Ammon's horn (tissue), 1 donor: ENCODE data around the gene DAP.

Experiments
- DNase-seq: peaks from one replicate; pipeline ENCODE4 v3.0.0-alpha.2; 2016; ENCODE audit warnings: low spot score

Gene DAP

GRCh38 chr5:10689391-10690081 lies 71.5 kb downstream of the DAP start:
- no peak for DNase-seq

DNA sequence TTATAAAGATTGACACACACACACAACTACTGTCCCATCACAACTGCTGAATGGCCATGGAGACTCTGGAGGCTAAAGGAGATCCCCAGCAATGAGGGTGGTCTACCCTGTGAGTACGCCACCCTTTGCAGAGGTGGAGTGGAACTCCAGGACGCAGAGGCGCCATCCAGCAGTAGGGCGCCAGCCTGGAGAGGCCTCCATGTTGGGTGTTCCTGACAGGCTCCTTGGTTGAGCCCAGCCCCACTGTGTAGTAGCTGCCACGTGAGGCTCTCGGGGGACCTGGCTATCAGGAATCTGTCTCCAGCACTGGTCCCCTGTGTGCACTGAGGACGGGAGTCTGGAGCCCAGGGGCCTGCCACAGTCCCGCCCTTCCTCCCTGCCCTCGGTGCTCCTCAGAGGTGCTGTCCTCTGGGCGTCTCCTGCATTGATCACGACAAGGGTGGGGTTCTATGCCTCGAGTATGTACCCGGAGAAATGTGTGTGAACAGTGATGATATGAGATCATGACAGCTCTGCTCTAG lies 72.3 kb downstream of the DAP start:
- no peak for DNase-seq

GRCh38 chr5:10686890-10687289 lies 74.1 kb downstream of the DAP start:
- DNase-seq: no peak

DNA sequence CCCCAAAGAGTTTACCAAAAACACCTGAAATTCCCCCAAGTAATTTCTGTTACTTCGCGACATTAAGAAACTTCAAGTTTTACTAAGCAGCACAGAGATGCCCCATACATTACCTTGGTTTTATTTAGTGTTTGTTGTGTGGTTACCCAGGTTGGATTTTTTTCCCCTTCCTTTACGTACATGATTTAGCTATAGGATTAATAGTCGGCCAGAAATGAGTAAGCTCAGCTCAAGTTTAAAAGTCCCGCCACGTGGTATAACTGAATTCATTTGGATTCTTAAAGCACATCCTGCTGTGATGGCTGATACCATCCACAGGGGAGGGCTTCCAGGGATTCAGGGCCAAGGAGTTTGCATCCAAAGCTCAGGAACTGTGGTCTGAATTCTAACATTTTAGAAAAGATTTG lies 75.9 kb downstream of the DAP start:
- DNase-seq: no peak

GRCh38 chr5:10684303-10685086 lies 76.5 kb downstream of the DAP start:
- DNase-seq: no peak

DNA sequence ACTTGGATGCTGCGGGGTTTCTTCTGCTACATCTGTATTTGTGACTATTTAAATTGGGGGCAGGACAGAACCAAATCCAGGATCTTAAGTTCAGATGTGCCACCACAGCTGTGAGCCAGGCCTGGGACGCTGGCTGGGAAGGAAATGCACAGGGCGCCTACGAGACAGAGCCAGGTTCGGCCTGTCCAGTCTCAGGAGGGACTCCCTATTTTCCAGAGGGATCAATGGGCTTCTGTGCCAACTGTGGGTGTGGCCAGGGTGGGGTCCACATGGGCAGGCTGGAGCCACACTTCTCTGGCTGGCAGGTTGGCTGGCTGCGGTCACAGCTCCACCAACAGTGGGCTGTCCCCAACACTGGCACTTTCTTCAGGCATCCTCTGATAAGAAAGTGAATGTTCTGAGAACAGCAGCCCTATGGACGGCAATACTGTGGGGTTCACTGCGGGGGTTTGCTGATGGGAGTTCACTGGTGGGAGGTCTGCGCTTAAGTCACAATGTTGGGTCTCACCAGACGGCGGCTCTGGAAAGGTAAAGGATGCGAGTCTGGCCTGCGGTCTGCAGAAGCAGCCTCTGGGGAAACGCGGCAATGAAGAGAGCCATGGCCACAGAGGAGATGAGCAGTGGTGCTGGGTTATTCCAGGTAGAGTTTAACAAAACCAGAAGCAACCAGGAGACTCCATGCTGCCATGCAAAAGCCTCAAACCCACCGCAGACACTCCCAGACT lies 78.1 kb downstream of the DAP start:
- DNase-seq: no peak

DNA sequence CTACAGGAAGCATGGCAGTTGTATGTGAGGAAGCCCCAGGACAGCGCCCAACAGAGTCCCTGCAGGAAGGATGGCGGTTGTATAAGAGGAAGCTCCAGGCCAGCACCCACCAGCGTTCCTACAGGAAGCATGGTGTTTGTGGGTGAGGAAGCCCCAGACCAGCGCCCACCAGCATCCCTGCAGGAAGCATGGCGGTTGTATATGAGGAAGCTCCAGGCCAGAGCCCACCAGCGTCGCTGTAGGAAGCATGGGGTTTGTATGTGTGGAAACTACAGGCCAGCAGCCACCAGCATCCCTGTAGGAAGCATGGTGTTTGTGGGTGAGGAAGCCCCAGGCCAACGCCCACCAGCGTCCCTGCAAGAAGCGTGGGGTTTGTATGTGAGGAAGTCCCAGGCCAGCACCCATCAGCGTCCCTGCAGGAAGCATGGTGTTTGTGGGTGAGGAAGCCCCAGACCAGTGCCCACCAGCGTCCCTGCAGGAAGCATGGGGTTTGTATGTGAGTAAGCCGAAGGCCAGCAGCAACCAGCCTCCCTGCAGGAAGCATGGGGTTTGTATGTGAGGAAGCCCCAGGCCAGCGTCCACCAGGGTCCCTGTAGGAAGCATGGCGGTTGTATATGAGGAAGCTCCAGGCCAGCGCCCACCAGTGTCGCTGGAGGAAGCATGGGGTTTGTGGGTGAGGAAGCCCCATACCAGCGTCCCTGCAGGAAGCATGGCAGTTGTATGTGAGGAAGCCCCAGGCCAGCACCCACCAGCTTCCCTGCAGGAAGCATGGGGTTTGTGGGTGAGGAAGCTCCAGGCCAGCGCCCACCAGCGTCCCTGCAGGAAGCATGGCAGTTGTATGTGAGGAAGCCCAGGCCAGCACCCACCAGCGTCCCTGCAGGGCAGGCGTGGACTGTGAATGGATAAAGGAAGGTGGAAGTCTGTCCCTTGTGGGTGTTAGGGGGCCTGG lies 79.0 kb downstream of the DAP start:
- no peak for DNase-seq

DNA sequence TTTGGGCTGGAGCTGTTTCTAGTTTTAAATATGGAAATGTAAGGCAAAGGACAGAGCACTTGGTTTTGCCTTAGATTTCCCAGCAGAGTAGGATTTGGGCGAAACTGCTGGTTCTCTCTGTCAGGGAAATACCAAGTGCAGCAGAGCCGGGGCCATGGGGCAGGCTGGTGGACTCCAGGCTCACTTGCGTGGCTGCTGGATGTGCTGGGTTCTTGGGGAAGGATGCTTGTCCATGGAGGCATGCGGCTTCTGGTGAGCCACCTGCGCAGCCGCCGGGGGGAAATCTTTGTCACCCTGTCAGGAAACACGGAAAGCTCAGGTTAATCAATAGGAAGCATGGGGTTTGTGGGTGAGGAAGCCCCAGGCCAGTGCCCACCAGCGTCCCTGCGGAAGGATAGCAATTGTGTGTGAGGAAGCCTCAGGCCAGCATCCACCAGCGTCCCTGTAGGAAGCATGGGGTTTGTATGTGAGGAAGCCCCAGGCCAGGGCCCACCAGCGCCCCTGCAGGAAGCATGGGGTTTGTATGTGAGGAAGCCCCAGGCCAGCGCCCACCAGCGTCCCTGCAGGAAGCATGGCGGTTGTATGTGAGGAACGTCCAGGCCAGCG lies 80.1 kb downstream of the DAP start:
- DNase-seq: no peak

GRCh38 chr5:10679336-10679988 lies 81.6 kb downstream of the DAP start:
- DNase-seq: no peak

DNA sequence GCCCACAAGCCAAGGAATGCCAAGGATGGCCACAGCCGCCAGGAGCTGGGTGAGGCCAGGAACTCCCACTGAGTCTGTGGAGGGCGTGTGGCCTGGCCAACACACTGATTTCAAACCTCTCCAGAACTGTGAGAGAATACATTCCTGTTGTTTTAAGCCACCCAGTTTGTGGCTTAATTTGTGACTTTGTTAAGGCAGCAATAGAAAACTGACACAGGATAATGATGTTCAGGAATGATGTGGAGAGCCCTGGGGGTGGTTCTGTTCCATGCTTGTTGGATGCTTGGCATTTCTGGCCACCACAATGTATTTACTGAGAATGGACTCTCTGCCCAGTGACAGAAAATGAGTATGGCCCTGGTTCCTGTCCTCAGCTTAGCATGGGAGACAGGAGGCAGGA lies 82.8 kb downstream of the DAP start:
- DNase-seq: no peak

- DNase-seq: no peak
Observed at GRCh38 chr5:10677533-10677932, 83.5 kb downstream of the DAP start.

GRCh38 chr5:10676946-10677345 lies 84.1 kb downstream of the DAP start:
- DNase-seq: no peak

DNA sequence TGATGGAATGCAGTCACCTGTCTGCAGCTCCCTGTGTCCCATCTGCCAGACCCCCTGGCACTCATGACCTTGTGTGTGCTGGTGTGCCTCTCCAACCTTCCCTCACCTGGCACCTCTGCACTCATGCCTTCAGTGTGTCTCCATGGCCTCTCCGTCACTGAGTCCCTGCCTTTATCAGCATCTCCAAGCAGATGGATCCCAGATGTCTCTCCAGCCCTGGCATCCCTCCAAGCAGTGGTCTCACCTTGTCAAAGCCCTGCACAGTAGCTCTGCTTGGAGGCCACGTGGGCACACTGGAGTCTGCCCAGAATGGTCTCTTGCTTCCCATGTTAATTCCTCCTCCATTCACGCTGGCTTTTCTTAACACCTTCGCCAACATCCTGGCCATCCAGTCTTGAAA lies 84.8 kb downstream of the DAP start:
- DNase-seq: no peak

DNA sequence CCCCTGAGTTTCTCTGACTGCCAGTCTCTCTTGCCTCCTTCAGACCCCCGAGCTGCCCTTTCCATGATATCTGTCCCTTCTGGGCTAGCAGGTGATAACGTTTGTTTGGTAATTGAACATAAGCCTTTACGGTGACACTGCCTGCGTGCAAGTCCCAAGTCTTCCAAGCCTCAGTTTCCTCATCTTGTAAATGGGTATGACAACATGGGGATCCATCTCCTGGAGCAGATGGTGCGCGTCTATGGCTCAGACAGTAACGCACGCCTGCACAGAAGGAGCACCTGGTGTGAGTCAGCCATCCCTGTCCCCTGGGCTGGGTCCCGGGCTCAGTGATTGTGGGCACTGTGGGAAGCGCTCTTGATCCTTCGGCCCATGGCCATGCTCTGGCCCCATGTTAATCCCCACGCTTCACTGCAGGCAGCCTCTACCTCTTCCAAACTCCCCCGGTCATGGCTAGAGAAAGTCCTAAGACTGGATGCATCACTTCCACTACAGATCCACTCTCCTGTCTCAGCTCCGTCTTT lies 85.8 kb downstream of the DAP start:
- no peak for DNase-seq

DNA sequence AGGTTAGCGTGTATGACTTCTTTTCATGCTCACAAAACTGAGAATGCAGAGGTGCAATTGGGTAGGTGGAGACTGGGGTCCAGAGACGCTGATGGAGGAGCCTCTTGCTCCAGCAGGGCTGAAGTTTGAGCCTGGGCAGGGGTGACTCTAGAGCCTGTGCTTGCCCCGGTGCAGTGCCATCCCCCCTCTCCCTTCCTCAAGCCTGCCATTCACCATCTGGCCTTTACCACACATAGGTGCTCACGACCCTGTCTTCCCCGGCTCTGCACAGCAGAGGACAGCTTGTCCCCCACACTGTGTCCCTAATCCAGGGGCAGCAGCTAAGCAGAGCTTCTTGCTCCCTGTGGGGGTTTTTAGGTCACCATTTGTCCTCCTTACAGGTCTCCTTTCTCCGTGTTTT lies 86.5 kb downstream of the DAP start:
- no peak for DNase-seq

GRCh38 chr5:10674096-10674495 lies 86.9 kb downstream of the DAP start:
- DNase-seq: no peak

- no peak for DNase-seq
Observed at GRCh38 chr5:10673407-10673806, 87.6 kb downstream of the DAP start.

DNA sequence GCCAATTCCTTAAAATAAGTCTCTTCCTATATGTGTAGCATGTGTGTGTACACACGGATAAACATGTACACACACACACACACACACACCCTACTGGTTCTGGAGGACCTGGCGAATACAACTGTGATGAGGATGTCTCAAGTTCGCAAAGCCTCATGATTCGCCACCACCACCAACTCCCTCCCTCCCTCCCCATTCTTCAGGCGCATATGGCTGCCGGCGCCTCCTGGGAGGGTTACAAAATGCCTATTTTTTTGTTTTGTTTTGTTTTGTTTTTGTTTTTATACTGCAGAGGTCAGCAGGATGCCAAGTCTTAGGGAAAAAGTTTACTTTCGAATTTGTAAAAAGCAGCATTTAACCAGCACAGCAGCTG lies 88.0 kb downstream of the DAP start:
- DNase-seq: no peak

GRCh38 chr5:10672146-10673016 lies 88.7 kb downstream of the DAP start:
- DNase-seq: no peak
